ENCODE measurements around the gene SHH.

- TF ChIP-seq POLR2A (IDR thresholded peaks at IDR 0.05; ENCODE audit: low read length) = no peak
- no peak for TF ChIP-seq GATA1 (IDR thresholded peaks at IDR 0.05; ENCODE audit: low read depth, low read length)
Measured at GRCh38 chr7:155763122-155763521, 49.1 kb downstream of the SHH start.
